Measurements from ENCODE around the gene FAM3B.
"Not testable (repeated sequence)": the region's sequence is repeated elsewhere in the genome, so short reads cannot be mapped to it uniquely, and the experiment has no call there.

FAM3B gene

GRCh38 chr21:41302976-41303375 lies 13.6 kb upstream of the FAM3B start:
- no peak for DNase-seq (ENCODE audit: low read depth)

GRCh38 chr21:41304068-41304720 lies 12.4 kb upstream of the FAM3B start:
- no peak for TF ChIP-seq CTCF (IDR thresholded peaks at IDR 0.05; ENCODE audit: low read length, missing control alignments)
- no peak for DNase-seq (ENCODE audit: low read depth)
- no peak overlapping the region for H3K4me3 ChIP-seq (replicated peaks; ENCODE audit: low read depth, low read length)

More at GRCh38 chr21:41302976-41303375, 13.6 kb upstream of the FAM3B start:
- H3K4me3 ChIP-seq (replicated peaks; ENCODE audit: low read depth, low read length): no peak overlapping the region
- no peak for TF ChIP-seq CTCF (IDR thresholded peaks at IDR 0.05; ENCODE audit: low read length, missing control alignments)

- no peak for DNase-seq (ENCODE audit: low read depth)
- H3K4me3 ChIP-seq (replicated peaks; ENCODE audit: low read depth, low read length): no peak overlapping the region
- no peak for TF ChIP-seq CTCF (IDR thresholded peaks at IDR 0.05; ENCODE audit: low read length, missing control alignments)
Observed at GRCh38 chr21:41307219-41307618, 9.4 kb upstream of the FAM3B start.

DNA sequence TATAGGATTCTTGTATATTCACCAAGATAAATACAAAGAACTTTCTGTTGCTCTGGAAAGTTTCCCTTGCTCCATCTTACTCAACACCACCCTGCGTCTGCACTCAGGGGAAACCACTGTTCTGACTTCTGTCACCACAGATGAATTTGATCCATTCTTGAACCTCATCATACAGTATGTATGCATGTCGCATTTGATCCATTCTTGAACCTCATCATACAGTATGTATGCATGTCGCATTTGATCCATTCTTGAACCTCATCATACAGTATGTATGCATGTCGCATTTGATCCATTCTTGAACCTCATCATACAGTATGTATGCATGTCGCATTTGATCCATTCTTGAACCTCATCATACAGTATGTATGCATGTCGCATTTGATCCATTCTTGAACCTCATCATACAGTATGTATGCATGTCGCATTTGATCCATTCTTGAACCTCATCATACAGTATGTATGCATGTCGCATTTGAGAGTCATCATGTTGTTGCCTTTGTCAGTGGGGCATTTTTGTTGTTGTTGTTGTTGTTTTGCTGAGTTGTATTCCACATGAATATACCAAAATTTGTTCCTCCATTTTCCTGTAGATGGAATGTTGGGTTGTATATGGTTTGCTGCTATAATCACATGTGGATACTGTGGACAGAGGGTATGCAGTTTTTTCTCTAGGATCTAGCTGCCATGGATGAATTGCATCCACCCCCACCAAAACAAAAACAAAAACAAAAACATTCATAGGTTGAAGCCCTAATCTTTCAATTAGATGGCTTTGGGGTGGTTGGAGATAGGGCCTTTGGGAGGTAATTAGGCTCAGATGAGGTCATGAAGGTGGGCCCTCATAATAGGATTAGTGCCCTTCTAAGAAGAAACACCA lies 3.1 kb upstream of the FAM3B start:
- not testable (repeated sequence) for H3K4me3 ChIP-seq (replicated peaks; ENCODE audit: low read depth, low read length); DNase-seq (ENCODE audit: low read depth)

GRCh38 chr21:41315726-41316125 lies 875 bp upstream of the FAM3B start:
- H3K4me3 ChIP-seq (replicated peaks; ENCODE audit: low read depth, low read length): no peak overlapping the region
- no peak for DNase-seq (ENCODE audit: low read depth)
- no peak for TF ChIP-seq CTCF (IDR thresholded peaks at IDR 0.05; ENCODE audit: low read length, missing control alignments)

DNA sequence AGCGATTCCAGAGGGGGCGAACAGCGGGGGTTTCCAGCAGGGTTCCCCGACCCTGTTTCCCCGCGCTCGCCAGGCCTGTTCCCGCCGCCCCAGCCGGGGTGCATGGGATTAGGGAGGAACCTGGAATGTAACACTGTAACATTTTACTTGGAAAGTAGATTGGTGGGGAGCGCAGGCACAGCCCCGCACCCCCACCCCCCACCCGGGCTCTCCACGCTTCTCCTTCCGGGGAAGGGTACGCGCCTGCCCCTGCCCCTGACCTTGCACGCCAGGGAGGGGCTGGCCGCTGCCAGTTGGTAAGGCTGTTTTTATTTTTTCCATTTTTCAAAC lies 427 bp downstream of the FAM3B start:
- no peak for TF ChIP-seq CTCF (IDR thresholded peaks at IDR 0.05; ENCODE audit: low read length, missing control alignments)
- DNase-seq (ENCODE audit: low read depth): no peak
- no peak overlapping the region for H3K4me3 ChIP-seq (replicated peaks; ENCODE audit: low read depth, low read length)

- no peak overlapping the region for H3K4me3 ChIP-seq (replicated peaks; ENCODE audit: low read depth, low read length)
- TF ChIP-seq CTCF (IDR thresholded peaks at IDR 0.05; ENCODE audit: low read length, missing control alignments): no peak
- no peak for DNase-seq (ENCODE audit: low read depth)
Observed at GRCh38 chr21:41317458-41317857, 857 bp downstream of the FAM3B start.

Data from fibroblast of pulmonary artery (primary cell).